Measurements from ENCODE around the gene MTA3. TPM values are rescaled to one million over a fixed set of nuclear protein-coding genes. Genes with fewer than 3 reads are reported as not detected.

The MTA3 gene
- total and polyA plus RNA-seq, 2 of the 8 experiments (the other 6 are each of a cell fraction or from before 2014, with no cell fraction given): 125 to 184 TPM

DNA sequence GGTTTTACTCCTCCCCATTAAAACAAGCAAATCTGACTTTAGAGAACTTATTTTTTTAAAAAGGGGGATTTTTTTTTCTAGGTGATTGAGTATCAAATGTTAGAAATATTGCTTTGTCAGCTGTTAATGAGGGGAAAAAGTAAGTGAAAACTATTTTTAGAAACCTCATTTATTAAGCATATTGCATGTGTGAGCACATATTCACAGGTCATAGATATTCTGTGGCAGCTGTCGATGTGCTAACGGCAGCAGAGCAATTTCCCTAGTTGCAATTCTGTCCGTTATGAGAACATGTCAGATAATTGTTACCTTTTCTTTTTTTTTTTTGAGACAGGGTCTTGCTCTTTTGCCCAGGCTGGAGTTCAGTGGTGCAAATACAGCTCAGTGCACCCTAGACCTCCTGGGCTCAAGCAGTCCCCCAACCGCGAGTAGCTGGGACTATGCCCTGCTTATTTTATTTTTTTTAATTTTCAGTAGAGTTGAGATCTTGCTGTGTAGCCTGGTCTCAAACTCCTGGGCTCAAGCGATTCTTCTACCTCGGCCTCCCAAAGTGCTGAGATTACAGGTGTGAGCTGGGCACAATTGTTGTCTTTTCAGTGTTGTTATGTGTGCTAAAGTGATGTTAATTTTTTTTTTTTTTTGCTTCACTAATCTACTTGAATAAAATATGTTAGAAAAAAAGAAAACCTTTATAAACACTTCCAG lies 69.8 kb downstream of the MTA3 start (continued):
- TF ChIP-seq JUN (IDR thresholded peaks at IDR 0.05; ENCODE audit: low read depth, low read length): no peak
- TF ChIP-seq HDAC2 (IDR thresholded peaks at IDR 0.05; ENCODE audit: borderline replicate concordance in 1 of 2, low read depth in 2 of 2, low read length in 2 of 2): no peak
- TF ChIP-seq TBP (IDR thresholded peaks at IDR 0.05; ENCODE audit: low read depth, low read length): no peak
- TF ChIP-seq RXRA (IDR thresholded peaks at IDR 0.05; ENCODE audit: insufficient read depth, low read depth, low read length): no peak
- no peak for TF ChIP-seq RBBP5 (IDR thresholded peaks at IDR 0.05; ENCODE audit: borderline replicate concordance, low read depth, low read length)
- no peak for TF ChIP-seq TCF12 (IDR thresholded peaks at IDR 0.05; ENCODE audit: low read depth, low read length)
- TF ChIP-seq TAF1 (IDR thresholded peaks at IDR 0.05; ENCODE audit: low read depth, low read length): no peak

Data from H1 (cell line).